ENCODE measurements around the gene SH3D21. TPM values are rescaled to one million over a fixed set of nuclear protein-coding genes. Genes with fewer than 3 reads are reported as not detected.

The SH3D21 gene
- total and polyA plus RNA-seq, 10 of the 15 experiments (the other 5 are each of a cell fraction or from before 2014, with no cell fraction given) = 0.06 to 5.9 (median 2.4) TPM

GRCh38 chr1:36257375-36257767, 48.8 kb upstream of the SH3D21 start:
- CTCF ChIA-PET = no interaction called here
- Histone ChIP-seq H3K27me3 (replicated peaks in 1 of 2; ENCODE audit: control insufficient read depth in 2 of 2, insufficient read depth in 2 of 2, low read length in 1 of 2) (no peaks in the 10 kb centered on the region), H3K36me3 (ENCODE audit: control insufficient read depth in 2 of 2, insufficient read depth in 2 of 2, low read length in 1 of 2) (peaks cover 0 to 16% of the 10 kb centered on the region in 2 experiments; a peak in 3 of 4 replicates), H3K9me3 (replicated peaks; ENCODE audit: control insufficient read depth, insufficient read depth, low read length) (no peaks in the 10 kb centered on the region), H3K79me2 (ENCODE audit: control insufficient read depth, insufficient read depth, low read length) (peaks cover 59% of the 10 kb centered on the region), H3K4me3 (no peak overlapping the region), H2AFZ (ENCODE audit: control insufficient read depth, low read depth, low read length) (no peak overlapping the region), H3K4me2 (ENCODE audit: control insufficient read depth, insufficient read depth) (peak overlapping the region; percentile 35), H3K9ac (ENCODE audit: control insufficient read depth, insufficient read depth, low read length) (no peak overlapping the region; the same call in 1 of the 2 replicates), H4K20me1 (ENCODE audit: control insufficient read depth, insufficient read depth) (peaks cover under 1% of the 10 kb centered on the region; the same call in 1 of the 2 replicates), H3K4me1 (ENCODE audit: control insufficient read depth, insufficient read depth, low read length) (peaks cover 21% of the 10 kb centered on the region), H3K27ac (ENCODE audit: control insufficient read depth, insufficient read depth) (peak overlapping the region; percentile 53)
- POLR2A ChIA-PET = interaction anchor here (0.5 kb wide), 2 partner anchors 23 to 28 kb away, joined by 4 to 7 read pairs; no protein-coding TSS in a partner anchor
- intact Hi-C loops (cut with micrococcal nuclease; ENCODE audit: unreplicated experiment) (no loop called here), in situ Hi-C loops (cut with MboI) (no loop called here)
- BruUV-seq (replicated peaks) = no TSS peak
- no peak for TF ChIP-seq SIX5 (IDR thresholded peaks at IDR 0.05; ENCODE audit: low read depth, low read length, severe bottlenecking)
- TF ChIP-seq SIN3A (IDR thresholded peaks at IDR 0.05; ENCODE audit: low read depth, low read length) = no peak
- DNase-seq (ENCODE audit: low read depth, low spot score) (no peak), ATAC-seq (peak; percentile 88), FAIRE-seq (no peak)
- SMC1A ChIA-PET (ENCODE audit: uncharacterized antibody, unreplicated experiment) = interaction anchor here (0.6 kb wide), 1 partner anchor 28 kb away, joined by 3 read pairs; no protein-coding TSS in a partner anchor
- WGBS (ENCODE audit: insufficient coverage, insufficient replicate concordance, low lambda C conversion rate, missing lambda C conversion rate) = 37% methylated on average over 2 of the region's 2 CpGs
- RAD21 ChIA-PET (ENCODE audit: unreplicated experiment) = no interaction called here

GRCh38 chr1:36258960-36259344, 47.2 kb upstream of the SH3D21 start:
- intact Hi-C loops (cut with micrococcal nuclease; ENCODE audit: unreplicated experiment) = no loop called here
- ATAC-seq = no peak
- Histone ChIP-seq H4K20me1 (ENCODE audit: control insufficient read depth, insufficient read depth) (no peaks in the 10 kb centered on the region), H3K4me3 (no peak overlapping the region), H3K9me3 (replicated peaks; ENCODE audit: control insufficient read depth, insufficient read depth, low read length) (no peaks in the 10 kb centered on the region), H3K4me1 (ENCODE audit: control insufficient read depth, insufficient read depth, low read length) (peaks cover 21% of the 10 kb centered on the region), H3K4me2 (ENCODE audit: control insufficient read depth, insufficient read depth) (no peak overlapping the region), H3K79me2 (ENCODE audit: control insufficient read depth, insufficient read depth, low read length) (peaks cover 48% of the 10 kb centered on the region), H3K9ac (ENCODE audit: control insufficient read depth, insufficient read depth, low read length) (no peak overlapping the region), H3K27ac (ENCODE audit: control insufficient read depth, insufficient read depth) (peak overlapping the region; percentile 52), H3K27me3 (replicated peaks in 1 of 2; ENCODE audit: control insufficient read depth in 2 of 2, insufficient read depth in 2 of 2, low read length in 1 of 2) (no peaks in the 10 kb centered on the region), H3K36me3 (ENCODE audit: control insufficient read depth in 2 of 2, insufficient read depth in 2 of 2, low read length in 1 of 2) (peaks cover 0 to 16% of the 10 kb centered on the region in 2 experiments; a peak in 3 of 4 replicates), H2AFZ (ENCODE audit: control insufficient read depth, low read depth, low read length) (no peak overlapping the region)
- 100% methylated on average over 1 of the region's 1 CpG for WGBS (ENCODE audit: insufficient coverage, insufficient replicate concordance, low lambda C conversion rate, missing lambda C conversion rate)
- no peak for FAIRE-seq
- ChIA-PET POLR2A (interaction anchor here (1.0 kb wide), 1 partner anchor 20 kb away, joined by 4 read pairs; no protein-coding TSS in a partner anchor), RAD21 (ENCODE audit: unreplicated experiment) (interaction anchor here (1.0 kb wide), 1 partner anchor 10 kb away, joined by 3 read pairs; no protein-coding TSS in a partner anchor), SMC1A (ENCODE audit: uncharacterized antibody, unreplicated experiment) (interaction anchor here (1.4 to 1.5 kb wide), 2 partner anchors 10 to 27 kb away, joined by 3 to 4 read pairs; no protein-coding TSS in a partner anchor), CTCF (interaction anchor here (0.9 to 1.0 kb wide), 2 partner anchors 27 to 70 kb away, joined by 3 read pairs; no protein-coding TSS in a partner anchor)
- no peak for DNase-seq (ENCODE audit: low read depth, low spot score)
- BruUV-seq (replicated peaks) = no TSS peak
- in situ Hi-C loops (cut with MboI) = no loop called here
- no peak for TF ChIP-seq NR2C2 (IDR thresholded peaks at IDR 0.05; ENCODE audit: borderline replicate concordance, control insufficient read depth, insufficient read length, low read depth)
- TF ChIP-seq POLR2AphosphoS5 (IDR thresholded peaks at IDR 0.05; ENCODE audit: low read length) = no peak
- no peak for TF ChIP-seq RB1 (IDR thresholded peaks at IDR 0.05; ENCODE audit: borderline replicate concordance)
- TF ChIP-seq TAF1 (IDR thresholded peaks at IDR 0.05; ENCODE audit: borderline replicate concordance, low read depth, low read length) = no peak
- TF ChIP-seq TBL1XR1 (IDR thresholded peaks at IDR 0.05; ENCODE audit: low read depth, low read length) = no peak
- TF ChIP-seq PRDM15 (CRISPR knock-in tag; IDR thresholded peaks at IDR 0.05) = no peak
- TF ChIP-seq PAX5 (IDR thresholded peaks at IDR 0.05; ENCODE audit: borderline replicate concordance, low read depth, low read length) = no peak
- TF ChIP-seq SIX5 (IDR thresholded peaks at IDR 0.05; ENCODE audit: low read depth, low read length, severe bottlenecking) = no peak
- TF ChIP-seq MXI1 (IDR thresholded peaks at IDR 0.05; ENCODE audit: low read depth, low read length) = no peak
- TF ChIP-seq RBBP5 (conservative IDR thresholded peaks at IDR 0.05) = no peak
- TF ChIP-seq SUPT20H (IDR thresholded peaks at IDR 0.05; ENCODE audit: borderline replicate concordance, control insufficient read depth, low read depth, low read length) = no peak
- no peak for TF ChIP-seq ETV6 (conservative IDR thresholded peaks at IDR 0.05 in 1 of 2, IDR thresholded peaks at IDR 0.05 in 1 of 2; ENCODE audit: borderline replicate concordance in 1 of 2, low read depth in 1 of 2)
- no peak for TF ChIP-seq SREBF2 (IDR thresholded peaks at IDR 0.05; ENCODE audit: low read length)
